ENCODE data around the gene TEX35.

Gene TEX35

GRCh38 chr1:178513278-178513983 is 522 bp downstream of the TEX35 start:
- Histone ChIP-seq H3K4me1 (ENCODE audit: control insufficient read depth, insufficient read depth, low read length) (no peaks in the 10 kb centered on the region), H3K27ac (ENCODE audit: extremely low read depth, low read depth, low read length) (no peak overlapping the region), H3K4me3 (ENCODE audit: low read depth, low read length) (no peak overlapping the region), H3K36me3 (ENCODE audit: control insufficient read depth in 2 of 2, insufficient read depth in 1 of 2, low read length in 2 of 2) (no peaks in the 10 kb centered on the region), H3K9me3 (ENCODE audit: control insufficient read depth, insufficient read depth, low read depth, low read length) (no peaks in the 10 kb centered on the region)
- ChIA-PET CTCF (interaction anchor here (0.9 to 6.2 kb wide), 2 partner anchors 12 to 19 kb away, joined by 4 to 52 read pairs; no protein-coding TSS in a partner anchor), POLR2A (no interaction called here)
- TF ChIP-seq, protein P1, sequence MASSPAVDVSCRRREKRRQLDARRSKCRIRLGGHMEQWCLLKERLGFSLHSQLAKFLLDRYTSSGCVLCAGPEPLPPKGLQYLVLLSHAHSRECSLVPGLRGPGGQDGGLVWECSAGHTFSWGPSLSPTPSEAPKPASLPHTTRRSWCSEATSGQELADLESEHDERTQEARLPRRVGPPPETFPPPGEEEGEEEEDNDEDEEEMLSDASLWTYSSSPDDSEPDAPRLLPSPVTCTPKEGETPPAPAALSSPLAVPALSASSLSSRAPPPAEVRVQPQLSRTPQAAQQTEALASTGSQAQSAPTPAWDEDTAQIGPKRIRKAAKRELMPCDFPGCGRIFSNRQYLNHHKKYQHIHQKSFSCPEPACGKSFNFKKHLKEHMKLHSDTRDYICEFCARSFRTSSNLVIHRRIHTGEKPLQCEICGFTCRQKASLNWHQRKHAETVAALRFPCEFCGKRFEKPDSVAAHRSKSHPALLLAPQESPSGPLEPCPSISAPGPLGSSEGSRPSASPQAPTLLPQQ (tag by site-specific recombination; IDR thresholded peaks at IDR 0.05) = no peak
- TF ChIP-seq, protein P2, sequence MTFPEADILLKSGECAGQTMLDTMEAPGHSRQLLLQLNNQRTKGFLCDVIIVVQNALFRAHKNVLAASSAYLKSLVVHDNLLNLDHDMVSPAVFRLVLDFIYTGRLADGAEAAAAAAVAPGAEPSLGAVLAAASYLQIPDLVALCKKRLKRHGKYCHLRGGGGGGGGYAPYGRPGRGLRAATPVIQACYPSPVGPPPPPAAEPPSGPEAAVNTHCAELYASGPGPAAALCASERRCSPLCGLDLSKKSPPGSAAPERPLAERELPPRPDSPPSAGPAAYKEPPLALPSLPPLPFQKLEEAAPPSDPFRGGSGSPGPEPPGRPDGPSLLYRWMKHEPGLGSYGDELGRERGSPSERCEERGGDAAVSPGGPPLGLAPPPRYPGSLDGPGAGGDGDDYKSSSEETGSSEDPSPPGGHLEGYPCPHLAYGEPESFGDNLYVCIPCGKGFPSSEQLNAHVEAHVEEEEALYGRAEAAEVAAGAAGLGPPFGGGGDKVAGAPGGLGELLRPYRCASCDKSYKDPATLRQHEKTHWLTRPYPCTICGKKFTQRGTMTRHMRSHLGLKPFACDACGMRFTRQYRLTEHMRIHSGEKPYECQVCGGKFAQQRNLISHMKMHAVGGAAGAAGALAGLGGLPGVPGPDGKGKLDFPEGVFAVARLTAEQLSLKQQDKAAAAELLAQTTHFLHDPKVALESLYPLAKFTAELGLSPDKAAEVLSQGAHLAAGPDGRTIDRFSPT (tag by site-specific recombination; IDR thresholded peaks at IDR 0.05) = no peak
- TF ChIP-seq ZNF146 (tag by site-specific recombination; IDR thresholded peaks at IDR 0.05) (no peak), ZNF391 (tag by site-specific recombination; IDR thresholded peaks at IDR 0.05; ENCODE audit: borderline replicate concordance, low read depth) (no peak), ZNF302 (tag by site-specific recombination; IDR thresholded peaks at IDR 0.05; ENCODE audit: low read depth) (no peak), ZSCAN5A (tag by site-specific recombination; IDR thresholded peaks at IDR 0.05) (no peak), HOXC10 (CRISPR knock-in tag; IDR thresholded peaks at IDR 0.05) (no peak)

- Histone ChIP-seq H3K36me3 (ENCODE audit: control insufficient read depth in 2 of 2, insufficient read depth in 1 of 2, low read length in 2 of 2) (no peaks in the 10 kb centered on the region), H3K9me3 (ENCODE audit: control insufficient read depth, insufficient read depth, low read depth, low read length) (no peaks in the 10 kb centered on the region), H3K4me1 (ENCODE audit: control insufficient read depth, insufficient read depth, low read length) (no peaks in the 10 kb centered on the region), H3K4me3 (ENCODE audit: low read depth, low read length) (no peak overlapping the region), H3K27ac (ENCODE audit: extremely low read depth, low read depth, low read length) (no peak overlapping the region)
- TF ChIP-seq SCRT1 (tag by site-specific recombination; IDR thresholded peaks at IDR 0.05; ENCODE audit: borderline replicate concordance) (peak; percentile 57; the same call in 1 of the 2 replicates), ZNF785 (tag by site-specific recombination; IDR thresholded peaks at IDR 0.05) (no peak), KLF9 (tag by site-specific recombination; IDR thresholded peaks at IDR 0.05; ENCODE audit: low read depth) (no peak), SCRT2 (tag by site-specific recombination; IDR thresholded peaks at IDR 0.05) (peak; percentile 79)
- TF ChIP-seq, protein P3, sequence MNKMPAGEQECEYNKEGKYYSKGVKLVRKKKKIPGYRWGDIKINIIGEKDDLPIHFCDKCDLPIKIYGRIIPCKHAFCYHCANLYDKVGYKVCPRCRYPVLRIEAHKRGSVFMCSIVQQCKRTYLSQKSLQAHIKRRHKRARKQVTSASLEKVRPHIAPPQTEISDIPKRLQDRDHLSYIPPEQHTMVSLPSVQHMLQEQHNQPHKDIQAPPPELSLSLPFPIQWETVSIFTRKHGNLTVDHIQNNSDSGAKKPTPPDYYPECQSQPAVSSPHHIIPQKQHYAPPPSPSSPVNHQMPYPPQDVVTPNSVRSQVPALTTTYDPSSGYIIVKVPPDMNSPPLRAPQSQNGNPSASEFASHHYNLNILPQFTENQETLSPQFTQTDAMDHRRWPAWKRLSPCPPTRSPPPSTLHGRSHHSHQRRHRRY (tag by site-specific recombination; IDR thresholded peaks at IDR 0.05) = no peak
- ChIA-PET CTCF (interaction anchor here (0.8 to 4.6 kb wide), 6 partner anchors 14 to 484 kb away, joined by 3 to 30 read pairs (median 4); no protein-coding TSS in a partner anchor), POLR2A (no interaction called here)
Observed at GRCh38 chr1:178516110-178516509, 3.2 kb downstream of the TEX35 start.

DNA sequence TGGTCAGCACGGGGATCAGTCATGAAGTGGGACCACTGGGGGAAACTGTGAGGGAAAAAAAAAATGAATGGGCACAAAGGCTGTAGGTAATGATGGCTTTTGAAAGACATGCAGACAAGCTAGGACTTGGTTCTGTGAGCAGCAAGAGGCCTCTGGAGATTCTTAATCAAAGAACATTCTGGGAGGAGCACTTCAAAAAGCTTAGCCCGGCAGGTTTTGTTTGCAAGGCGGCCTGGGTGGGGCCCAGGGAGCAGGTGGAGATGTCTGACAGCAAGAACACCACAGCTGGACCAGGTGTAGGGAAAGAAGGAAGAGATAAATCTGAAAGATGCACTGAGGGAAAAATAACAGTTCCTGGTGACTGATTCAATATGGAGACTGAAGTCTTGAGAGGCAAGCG is 6.0 kb downstream of the TEX35 start:
- no peak overlapping the region for H3K4me3 ChIP-seq (ENCODE audit: low read depth, low read length)
- no peak overlapping the region for H3K27ac ChIP-seq (ENCODE audit: extremely low read depth, low read depth, low read length)
- H3K36me3 ChIP-seq (ENCODE audit: control insufficient read depth in 2 of 2, insufficient read depth in 1 of 2, low read length in 2 of 2) = no peaks in the 10 kb centered on the region
- no peaks in the 10 kb centered on the region for H3K9me3 ChIP-seq (ENCODE audit: control insufficient read depth, insufficient read depth, low read depth, low read length)
- no peaks in the 10 kb centered on the region for H3K4me1 ChIP-seq (ENCODE audit: control insufficient read depth, insufficient read depth, low read length)
- ChIA-PET CTCF (interaction anchor here (0.7 to 4.6 kb wide), 2 partner anchors 13 to 17 kb away, joined by 4 to 30 read pairs; no protein-coding TSS in a partner anchor), POLR2A (no interaction called here)
- TF ChIP-seq ZNF843 (tag by site-specific recombination; IDR thresholded peaks at IDR 0.05) (no peak), ZNF324 (tag by site-specific recombination; IDR thresholded peaks at IDR 0.05) (no peak), PRDM6 (tag by site-specific recombination; IDR thresholded peaks at IDR 0.05) (no peak), ZNF530 (tag by site-specific recombination; IDR thresholded peaks at IDR 0.05; ENCODE audit: low read depth) (no peak), HOXA7 (CRISPR knock-in tag; IDR thresholded peaks at IDR 0.05; ENCODE audit: borderline replicate concordance) (no peak), ZNF747 (tag by site-specific recombination; IDR thresholded peaks at IDR 0.05) (no peak), ZBTB1 (tag by site-specific recombination; IDR thresholded peaks at IDR 0.05) (no peak), BCL11A (tag by site-specific recombination; IDR thresholded peaks at IDR 0.05; ENCODE audit: low read depth) (no peak), ZNF138 (tag by site-specific recombination; IDR thresholded peaks at IDR 0.05; ENCODE audit: borderline replicate concordance) (no peak), ZNF274 (IDR thresholded peaks at IDR 0.05; ENCODE audit: low read length) (no peak), ZNF274 (tag by site-specific recombination; IDR thresholded peaks at IDR 0.05; ENCODE audit: borderline replicate concordance) (no peak)

Measured in HEK293 (cell line).